ENCODE measurements around the gene TRAPPC10.

DNA sequence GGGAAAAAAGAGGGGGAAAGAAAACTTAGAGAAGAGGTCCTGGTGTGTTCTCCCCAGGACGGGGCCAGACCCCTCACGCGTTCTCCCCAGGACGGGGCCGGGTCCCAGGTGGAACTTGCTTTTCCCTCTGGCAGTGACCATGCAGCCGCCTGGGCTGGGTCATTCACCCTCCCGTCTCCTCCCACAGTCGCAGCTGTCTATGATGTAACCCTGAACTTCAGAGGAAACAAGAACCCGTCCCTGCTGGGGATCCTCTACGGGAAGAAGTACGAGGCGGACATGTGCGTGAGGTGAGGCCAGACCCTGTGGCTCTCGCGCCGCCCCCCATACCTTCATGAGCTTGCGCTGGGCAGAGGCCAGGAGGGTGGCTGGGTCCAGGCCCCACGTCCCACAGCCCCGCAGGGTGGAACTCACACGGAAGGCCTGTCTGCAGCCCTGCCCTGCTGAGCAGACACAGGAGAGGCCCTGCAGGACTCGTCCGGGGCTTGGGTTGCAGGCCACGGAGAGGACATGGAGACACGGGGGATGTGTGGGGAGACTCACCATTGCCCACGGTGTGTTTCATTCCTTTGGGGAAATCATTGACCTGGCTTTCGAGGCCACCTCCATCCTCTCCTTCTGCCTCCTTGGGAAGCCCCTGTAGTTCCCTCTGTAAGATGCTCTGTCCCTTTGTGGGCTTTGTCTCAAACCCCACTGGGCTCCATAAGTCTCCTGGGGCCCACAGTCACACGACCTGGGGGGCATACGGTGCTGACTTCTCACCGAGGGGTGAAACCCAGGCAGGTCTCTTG, 40.7 kb upstream of the TRAPPC10 start:
- TF ChIP-seq, protein P1, sequence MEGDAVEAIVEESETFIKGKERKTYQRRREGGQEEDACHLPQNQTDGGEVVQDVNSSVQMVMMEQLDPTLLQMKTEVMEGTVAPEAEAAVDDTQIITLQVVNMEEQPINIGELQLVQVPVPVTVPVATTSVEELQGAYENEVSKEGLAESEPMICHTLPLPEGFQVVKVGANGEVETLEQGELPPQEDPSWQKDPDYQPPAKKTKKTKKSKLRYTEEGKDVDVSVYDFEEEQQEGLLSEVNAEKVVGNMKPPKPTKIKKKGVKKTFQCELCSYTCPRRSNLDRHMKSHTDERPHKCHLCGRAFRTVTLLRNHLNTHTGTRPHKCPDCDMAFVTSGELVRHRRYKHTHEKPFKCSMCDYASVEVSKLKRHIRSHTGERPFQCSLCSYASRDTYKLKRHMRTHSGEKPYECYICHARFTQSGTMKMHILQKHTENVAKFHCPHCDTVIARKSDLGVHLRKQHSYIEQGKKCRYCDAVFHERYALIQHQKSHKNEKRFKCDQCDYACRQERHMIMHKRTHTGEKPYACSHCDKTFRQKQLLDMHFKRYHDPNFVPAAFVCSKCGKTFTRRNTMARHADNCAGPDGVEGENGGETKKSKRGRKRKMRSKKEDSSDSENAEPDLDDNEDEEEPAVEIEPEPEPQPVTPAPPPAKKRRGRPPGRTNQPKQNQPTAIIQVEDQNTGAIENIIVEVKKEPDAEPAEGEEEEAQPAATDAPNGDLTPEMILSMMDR (IDR thresholded peaks at IDR 0.05) = no peak
- TF ChIP-seq POLR2A (IDR thresholded peaks at IDR 0.05) = no peak

All from uterus (tissue), 2 donors.